Right ventricle myocardium superior (tissue), 1 donor: ENCODE results near the gene ZNF610. TPM values are rescaled to one million over a fixed set of nuclear protein-coding genes. Genes with fewer than 3 reads are reported as not detected.
A peak's percentile ranks its signal among the peaks of the same experiment; 100 is the strongest.

Experiments used
- ATAC-seq: fragments of 200-7000 bp; cut with Tn5 transposase; one replicate; pipeline ENCODE4 v1.9.1; 2020; ENCODE audit warnings: mild to moderate bottlenecking; ENCODE audit not compliant: poor library complexity
- DNase-seq: peaks from one replicate; pipeline ENCODE4 v3.0.0-alpha.2; 2020
- intact Hi-C: fragments of 100-400 bp; cut with DNase I; formaldehyde crosslinking; loops from one replicate; pipeline ENCODE4 v1.11.2; 2022
- total RNA-seq: library from RNA; stranded (reverse); fragmentation: NEBNext Ultra II Directional; extraction: Animal tissue kit (Norgen Biotek cat#: 25700); gene quantifications from one replicate; pipeline ENCODE4 v1.2.1, GENCODE V29; 2021
- donor health status: DM: no; HTN: yes; CAD: no; lungs with severe emphysema.

ZNF610 gene
- total RNA-seq, 1 donor from 2014 or later, result 3.0 TPM

- intact Hi-C loops, result no loop called here
- ATAC-seq, result no peak
Observed at GRCh38 chr19:52370341-52370710, 34.3 kb downstream of the ZNF610 start.

GRCh38 chr19:52391135-52391534 is 55.1 kb downstream of the ZNF610 start:
- intact Hi-C loops, result no loop called here
- DNase-seq (no peak), ATAC-seq (no peak)

More at GRCh38 chr19:52370341-52370710, 34.3 kb downstream of the ZNF610 start:
- no peak for DNase-seq

- ATAC-seq (peak; percentile 100), DNase-seq (peak; percentile 98)
- intact Hi-C loops, result no loop called here
Observed at GRCh38 chr19:52397310-52398080, 61.5 kb downstream of the ZNF610 start, which contains the start of gene ZNF528. ZNF528 (plus strand) TSS chr19:52397849; CDS start chr19:52402014, 4,165 bp downstream.

GRCh38 chr19:52398081-52398441 is 62.0 kb downstream of the ZNF610 start:
- no peak for DNase-seq
- ATAC-seq, result peak; percentile 37
- intact Hi-C loops, result no loop called here

- DNase-seq (no peak), ATAC-seq (no peak)
- intact Hi-C loops, result no loop called here
Observed at GRCh38 chr19:52410276-52410675, 74.2 kb downstream of the ZNF610 start.

- DNase-seq (no peak), ATAC-seq (no peak)
- intact Hi-C loops, result no loop called here
Observed at GRCh38 chr19:52415711-52416110, 79.7 kb downstream of the ZNF610 start.

Other genes with a start within 250 kb of the ZNF610 start
- gene ZNF841, start 240.5 kb upstream of the ZNF610 start, total RNA-seq, result 5.2 TPM
- 4.8 TPM for gene ZNF616, start 196.3 kb upstream of the ZNF610 start, total RNA-seq
- gene ZNF836, start 164.6 kb upstream of the ZNF610 start, total RNA-seq, result 7.0 TPM
- 339 TPM for gene PPP2R1A, start 146.2 kb upstream of the ZNF610 start, total RNA-seq
- gene ZNF766, start 66.7 kb upstream of the ZNF610 start, total RNA-seq, result 11.1 TPM
- 15.9 TPM for gene ZNF480, start 39.1 kb upstream of the ZNF610 start, total RNA-seq
- 19.4 TPM for gene ZNF880, start 33.7 kb downstream of the ZNF610 start, total RNA-seq
- gene ZNF528, start 61.6 kb downstream of the ZNF610 start, total RNA-seq, result 10.8 TPM
- gene ZNF534, start 92.9 kb downstream of the ZNF610 start, total RNA-seq, result 0.43 TPM
- 2.6 TPM for gene ZNF578, start 117.3 kb downstream of the ZNF610 start, total RNA-seq
- gene ZNF808, start 191.4 kb downstream of the ZNF610 start, total RNA-seq, result 32.6 TPM
- 15.6 TPM for gene ZNF701, start 234.0 kb downstream of the ZNF610 start, total RNA-seq